NCI-H774 (cell line): ENCODE measurements around the gene FOXL2NB.

ENCODE experiments used
- DNase-seq: peaks from one replicate; lab custom pipeline; 2025; lab: John Stamatoyannopoulos, UW

Gene FOXL2NB

GRCh38 chr3:138945709-138946662, 1.0 kb upstream of the FOXL2NB start:
- DNase-seq: no peak

GRCh38 chr3:138947495-138948121, 591 bp downstream of the FOXL2NB start:
- DNase-seq: no peak

GRCh38 chr3:138948371-138949001, 1.5 kb downstream of the FOXL2NB start:
- no peak for DNase-seq

GRCh38 chr3:138949002-138949418, 2.0 kb downstream of the FOXL2NB start:
- DNase-seq: no peak

GRCh38 chr3:138949445-138950005, 2.5 kb downstream of the FOXL2NB start:
- no peak for DNase-seq

GRCh38 chr3:138950006-138950644, 3.1 kb downstream of the FOXL2NB start:
- no peak for DNase-seq

- DNase-seq: no peak
Observed at GRCh38 chr3:138950701-138951100, 3.7 kb downstream of the FOXL2NB start.

GRCh38 chr3:138960417-138960852, 13.4 kb downstream of the FOXL2NB start:
- DNase-seq: no peak

GRCh38 chr3:138962854-138963560, 16.0 kb downstream of the FOXL2NB start:
- no peak for DNase-seq

- no peak for DNase-seq
Observed at GRCh38 chr3:138964264-138964663, 17.2 kb downstream of the FOXL2NB start.

GRCh38 chr3:138964923-138965322, 17.9 kb downstream of the FOXL2NB start:
- DNase-seq: no peak

- DNase-seq: no peak
Observed at GRCh38 chr3:138971766-138972320, 24.8 kb downstream of the FOXL2NB start.

- DNase-seq: no peak
Observed at GRCh38 chr3:138972941-138973340, 25.9 kb downstream of the FOXL2NB start.

GRCh38 chr3:138974462-138974861, 27.4 kb downstream of the FOXL2NB start:
- DNase-seq: no peak

- no peak for DNase-seq
Observed at GRCh38 chr3:138975351-138975750, 28.3 kb downstream of the FOXL2NB start.

- no peak for DNase-seq
Observed at GRCh38 chr3:138976047-138976446, 29.0 kb downstream of the FOXL2NB start.

- no peak for DNase-seq
Observed at GRCh38 chr3:138984816-138985215, 37.8 kb downstream of the FOXL2NB start.

GRCh38 chr3:138985932-138986331, 38.9 kb downstream of the FOXL2NB start:
- DNase-seq: no peak

GRCh38 chr3:138987181-138987580, 40.2 kb downstream of the FOXL2NB start:
- no peak for DNase-seq

GRCh38 chr3:138995706-138996105, 48.7 kb downstream of the FOXL2NB start:
- DNase-seq: no peak
